HG02763 (cell line): Measurements from ENCODE around the gene ANGPTL5.
"Not testable (repeated sequence)": the region's sequence is repeated elsewhere in the genome, so short reads cannot be mapped to it uniquely, and the experiment has no call there.

Experiments used
- ATAC-seq: cut with Tn5 transposase; IDR thresholded peaks from one replicate; pipeline ENCODE4 v1.9.1; 2021; ENCODE audit warnings: mild to moderate bottlenecking, moderate library complexity; ENCODE audit not compliant: unreplicated experiment

ANGPTL5 gene

DNA sequence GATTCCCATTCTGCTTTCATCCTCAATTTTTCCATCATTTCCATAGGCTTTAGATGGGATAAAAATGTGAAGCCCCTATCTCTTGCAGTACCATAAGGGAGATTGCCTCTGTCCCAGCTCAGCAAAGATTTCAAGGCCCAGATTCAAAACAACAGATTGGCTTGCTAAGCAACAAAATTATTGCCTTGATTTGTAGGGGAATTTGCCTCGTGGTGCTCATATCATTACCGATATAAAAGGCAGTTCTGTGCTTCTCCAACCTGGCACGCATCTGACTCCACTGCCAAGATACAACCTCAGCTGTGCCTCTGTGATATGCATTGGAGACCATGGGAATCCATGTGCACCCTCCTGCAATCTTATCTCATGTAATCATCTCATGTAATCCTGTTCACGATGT, 26.6 kb downstream of the ANGPTL5 start:
- ATAC-seq, result no peak

GRCh38 chr11:101885631-101886030, 30.7 kb downstream of the ANGPTL5 start:
- no peak for ATAC-seq

- ATAC-seq, result no peak
Measured at GRCh38 chr11:101881586-101881985, 34.7 kb downstream of the ANGPTL5 start.

GRCh38 chr11:101880222-101880621, 36.1 kb downstream of the ANGPTL5 start:
- no peak for ATAC-seq

GRCh38 chr11:101872171-101872882, 44.0 kb downstream of the ANGPTL5 start:
- ATAC-seq, result no peak

DNA sequence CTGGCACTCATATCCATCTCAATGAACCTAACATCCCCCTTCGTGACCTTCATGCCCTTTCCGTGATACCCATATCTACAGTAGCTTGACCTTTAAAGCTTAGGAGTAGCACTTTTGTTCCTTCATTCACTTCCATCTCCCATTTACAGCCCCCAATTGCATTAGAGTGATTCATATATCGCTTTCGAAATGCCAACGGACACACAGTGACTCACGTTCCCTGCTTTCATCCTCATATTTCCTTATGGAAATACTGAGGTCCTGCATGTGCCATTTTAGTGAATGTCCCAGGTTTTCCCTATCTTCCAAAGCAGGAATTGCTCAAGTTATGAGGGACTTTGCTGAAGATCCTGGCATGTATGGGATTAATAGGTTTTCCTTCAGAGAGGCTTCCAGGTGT, 45.8 kb downstream of the ANGPTL5 start:
- no peak for ATAC-seq

DNA sequence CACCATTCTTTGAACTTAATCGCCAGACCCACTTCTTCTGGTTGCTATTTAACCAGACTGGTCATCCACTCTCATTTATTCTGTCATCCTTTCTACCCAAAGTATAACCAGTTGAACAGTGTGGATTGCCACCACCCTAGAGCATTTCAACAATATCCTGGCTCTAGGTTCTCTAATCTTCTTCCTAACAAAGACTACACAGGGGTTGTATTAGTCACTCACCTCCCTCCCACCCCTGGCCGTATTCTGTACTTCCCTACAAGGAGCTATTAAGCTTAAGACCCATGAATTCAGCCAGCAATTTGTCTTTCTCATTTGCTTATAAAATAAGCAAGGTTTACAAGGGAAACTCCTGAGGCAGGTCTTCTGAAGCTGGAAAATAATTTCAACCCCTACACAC, 48.4 kb downstream of the ANGPTL5 start:
- ATAC-seq, result no peak

DNA sequence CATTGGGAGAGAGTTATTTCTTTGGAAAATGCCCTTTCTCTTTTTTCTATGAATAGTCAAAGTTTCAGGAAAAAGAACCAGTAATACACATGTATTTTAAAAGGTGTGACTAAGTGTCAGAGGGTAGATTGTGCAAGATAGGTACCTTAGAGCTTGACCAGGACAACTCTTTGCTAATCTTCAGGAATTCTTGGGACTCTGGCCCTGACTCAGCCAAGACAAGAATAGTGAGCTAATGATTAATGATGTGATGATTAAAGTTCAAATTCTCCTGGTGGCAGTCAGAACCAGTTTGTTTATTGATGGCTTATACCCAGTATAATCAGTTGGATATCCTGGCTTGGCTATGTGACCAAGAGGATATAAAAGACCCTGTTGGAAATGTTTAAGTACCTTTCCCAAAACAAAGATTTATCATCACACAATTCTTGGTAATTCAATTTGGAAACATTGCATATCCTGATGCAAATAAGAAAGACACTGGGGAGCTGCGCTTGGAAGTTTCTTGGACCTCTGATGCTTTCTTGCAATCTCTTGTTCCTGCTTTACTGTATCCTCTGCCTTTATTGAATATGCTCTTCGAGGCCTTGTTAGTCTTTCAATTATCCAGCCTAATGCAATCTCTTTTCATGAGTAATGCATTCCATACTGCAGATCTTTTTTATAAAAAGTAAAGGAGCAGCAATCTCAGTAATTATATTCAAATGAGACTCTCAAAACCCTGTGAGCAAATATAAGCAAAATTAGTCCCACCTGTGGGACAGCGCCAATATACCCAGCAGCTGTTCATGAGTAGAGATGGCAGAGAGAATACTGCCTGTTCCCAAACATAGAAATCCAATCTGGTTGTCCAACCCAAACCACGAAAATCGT, 49.5 kb downstream of the ANGPTL5 start:
- ATAC-seq, result no peak

- ATAC-seq, result no peak
Measured at GRCh38 chr11:101864098-101864497, 52.2 kb downstream of the ANGPTL5 start.

GRCh38 chr11:101863361-101863760, 53.0 kb downstream of the ANGPTL5 start:
- no peak for ATAC-seq

DNA sequence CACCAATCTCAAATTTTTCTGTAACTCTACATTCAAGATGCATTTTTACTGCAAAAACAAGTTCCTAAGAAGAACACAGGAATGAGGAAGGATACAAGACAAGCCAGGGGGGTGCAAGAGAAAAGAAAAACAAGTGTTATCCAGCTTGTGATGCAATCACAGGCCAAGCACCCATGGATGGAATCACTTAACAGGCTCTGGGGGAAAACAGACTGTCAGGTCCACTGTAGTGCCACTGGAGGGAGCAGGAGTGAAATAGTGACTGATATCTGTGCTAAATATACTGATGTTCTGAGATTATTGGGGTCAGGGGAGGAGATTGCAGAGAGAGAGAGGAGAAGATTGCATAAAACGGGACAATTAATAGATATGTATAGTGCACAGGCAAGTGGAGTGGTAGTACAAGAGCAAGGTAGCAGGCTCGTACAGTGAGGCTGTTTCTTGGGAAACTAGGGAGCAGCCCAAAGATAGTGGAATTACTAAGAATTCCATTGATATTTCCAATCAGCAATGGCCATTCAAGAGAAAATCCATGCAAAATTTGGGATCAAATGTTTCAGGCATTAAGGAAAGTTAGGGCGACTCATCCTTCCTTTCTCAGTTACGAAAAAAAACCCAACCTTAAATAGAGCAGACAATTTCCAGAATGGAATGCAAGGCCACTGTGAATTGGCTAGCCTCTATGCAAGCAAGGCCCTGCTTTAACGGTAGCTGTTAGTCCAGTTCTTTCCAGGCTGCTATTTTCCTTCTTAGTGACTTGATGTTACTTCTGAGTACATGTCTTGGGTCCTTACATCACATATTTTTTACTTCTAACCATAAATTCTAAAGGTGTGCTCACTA, 53.7 kb downstream of the ANGPTL5 start:
- no peak for ATAC-seq

DNA sequence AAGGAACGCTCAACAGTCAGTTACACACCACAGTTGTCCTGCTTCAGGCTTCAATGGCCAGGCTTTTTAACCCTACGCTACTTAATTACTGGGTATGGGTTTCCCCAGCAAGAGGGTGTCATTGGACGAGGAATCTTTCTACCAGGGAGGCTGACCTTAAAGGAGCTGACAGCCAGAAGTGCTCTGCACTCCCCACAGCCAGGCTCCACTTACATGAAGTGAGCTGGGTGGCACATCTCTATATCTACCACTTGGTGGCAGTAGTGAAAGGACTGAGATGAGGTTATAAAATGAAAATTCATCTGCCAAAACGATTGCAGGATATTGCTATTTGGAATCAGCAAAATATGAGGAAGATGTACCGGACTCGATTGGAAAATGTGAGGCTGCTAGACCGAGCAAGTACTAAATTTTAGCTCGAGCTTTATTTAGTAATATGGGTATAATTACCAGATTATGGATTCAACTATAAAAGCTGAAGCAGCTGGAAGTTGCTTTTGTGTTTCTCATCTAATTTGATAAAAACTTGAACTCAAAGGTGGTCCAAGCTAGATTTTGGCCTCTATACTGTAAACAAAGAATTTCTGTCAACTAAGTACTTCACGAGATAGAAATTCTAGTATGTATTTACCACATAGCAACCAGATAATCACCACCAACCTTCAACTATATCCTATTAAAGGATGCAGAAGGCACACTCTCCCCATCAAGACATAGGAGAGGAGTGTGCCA, 55.5 kb downstream of the ANGPTL5 start:
- ATAC-seq, result no peak

- ATAC-seq, result not testable (repeated sequence)
Measured at GRCh38 chr11:101852260-101852659, 64.1 kb downstream of the ANGPTL5 start.

DNA sequence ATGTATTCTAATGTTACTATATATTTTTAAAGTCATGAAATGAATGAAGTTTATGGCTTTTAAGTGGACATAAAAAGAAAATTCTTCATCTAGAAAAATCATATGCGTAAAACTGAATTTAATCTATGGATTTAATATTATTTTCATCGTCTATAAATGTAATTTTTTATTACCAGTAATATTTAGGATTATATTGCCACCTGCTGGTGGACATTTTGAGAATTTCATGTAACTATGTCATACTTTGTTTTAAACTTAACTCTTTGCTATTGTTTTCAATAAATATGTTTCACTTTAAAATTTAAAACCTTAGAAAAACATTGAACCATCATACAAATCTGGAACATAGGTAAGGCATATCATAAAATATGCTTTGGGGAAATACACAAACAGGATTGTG, 68.1 kb downstream of the ANGPTL5 start:
- no peak for ATAC-seq

GRCh38 chr11:101844608-101845007, 71.7 kb downstream of the ANGPTL5 start:
- ATAC-seq, result no peak

GRCh38 chr11:101840704-101841103, 75.6 kb downstream of the ANGPTL5 start:
- no peak for ATAC-seq
